ENCODE measurements around the gene XPO5. TPM values are rescaled to one million over a fixed set of nuclear protein-coding genes. Genes with fewer than 3 reads are reported as not detected.
"Not testable (repeated sequence)": the region's sequence is repeated elsewhere in the genome, so short reads cannot be mapped to it uniquely, and the experiment has no call there.

The XPO5 gene
- total RNA-seq, 2 donors from 2014 or later: 8.8 to 11.8 TPM

DNA sequence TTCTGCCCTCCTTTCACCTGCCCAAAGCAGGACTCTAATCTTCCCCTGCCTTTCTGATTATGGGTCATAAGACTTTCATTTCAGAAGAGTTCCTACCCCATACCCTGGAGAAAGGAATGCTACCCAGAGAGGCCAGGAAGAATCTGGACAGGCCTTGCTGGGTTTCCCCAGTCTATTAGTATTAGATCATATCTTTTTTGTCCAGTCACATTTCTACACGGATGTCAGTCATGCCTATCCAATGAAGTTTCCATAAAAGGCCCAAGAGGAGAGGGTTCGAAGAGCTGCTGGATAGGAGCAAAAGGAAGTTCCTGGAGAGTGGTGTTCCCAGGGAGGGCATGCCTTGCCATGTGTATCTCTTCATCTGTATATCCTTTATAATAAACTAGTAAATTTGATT, 3.3 kb upstream of the XPO5 start:
- Histone ChIP-seq H3K36me3 (peaks cover 18% of the 10 kb centered on the region), H3K4me3 (no peak overlapping the region), H3K4me1 (peaks cover 0 to 31% of the 10 kb centered on the region in 2 donors), H3K9me3 (no peaks in the 10 kb centered on the region), H3K27me3 (no peaks in the 10 kb centered on the region), H3K27ac (no peak overlapping the region)
- TF ChIP-seq CTCF (IDR thresholded peaks at IDR 0.05): no peak
- no peak for DNase-seq (ENCODE audit: low spot score)

- Histone ChIP-seq H3K27me3 (no peaks in the 10 kb centered on the region), H3K4me3 (no peak overlapping the region), H3K36me3 (peaks cover 14% of the 10 kb centered on the region), H3K9me3 (no peaks in the 10 kb centered on the region), H3K4me1 (peaks cover 0 to 31% of the 10 kb centered on the region in 2 donors), H3K27ac (no peak overlapping the region)
- no peak for TF ChIP-seq CTCF (IDR thresholded peaks at IDR 0.05)
- no peak for DNase-seq (ENCODE audit: low spot score)
Observed at GRCh38 chr6:43578748-43579147, 2.9 kb upstream of the XPO5 start.

DNA sequence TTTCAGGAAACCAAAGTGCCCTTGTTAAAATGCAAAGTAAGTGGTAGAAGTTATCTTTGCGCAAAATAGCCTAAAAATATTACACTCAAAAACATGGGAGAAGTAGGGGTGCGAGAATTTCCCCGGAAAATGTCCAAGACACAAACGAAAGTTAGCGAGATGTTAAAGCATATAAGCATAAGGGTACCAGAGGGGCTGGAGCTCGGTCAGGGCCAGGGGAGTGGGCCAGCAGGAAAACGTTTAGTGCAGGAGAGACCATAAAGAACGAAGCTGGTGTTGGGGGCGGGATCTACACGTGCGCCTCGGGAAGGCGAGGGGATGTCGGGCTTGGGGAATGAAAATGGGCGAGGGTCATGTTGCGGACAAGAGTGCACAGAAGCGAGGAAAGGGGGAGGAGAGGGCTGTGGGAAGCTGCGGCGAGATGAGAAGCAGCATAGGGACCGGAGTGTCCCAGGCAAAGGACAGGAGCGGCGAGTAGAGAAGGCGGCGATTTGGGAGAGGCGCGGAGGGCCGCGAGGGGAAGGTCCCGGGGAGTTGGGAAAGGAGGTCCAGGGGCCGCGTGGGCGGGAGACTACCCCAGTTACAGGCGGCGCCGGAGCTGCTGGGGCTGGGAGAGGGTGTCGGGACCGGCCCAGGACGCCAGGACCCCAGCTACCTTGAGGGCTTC, 600 bp downstream of the XPO5 start:
- H3K36me3 ChIP-seq: peaks cover 13% of the 10 kb centered on the region
- TF ChIP-seq CTCF (IDR thresholded peaks at IDR 0.05): no peak
- no peaks in the 10 kb centered on the region for H3K9me3 ChIP-seq
- H3K4me3 ChIP-seq: peak overlapping the region; percentile 83 to 93
- no peaks in the 10 kb centered on the region for H3K27me3 ChIP-seq
- H3K27ac ChIP-seq: peak overlapping the region; percentile 81 to 86
- peaks cover 0 to 31% of the 10 kb centered on the region in 2 donors for H3K4me1 ChIP-seq
- no peak for DNase-seq (ENCODE audit: low spot score)

DNA sequence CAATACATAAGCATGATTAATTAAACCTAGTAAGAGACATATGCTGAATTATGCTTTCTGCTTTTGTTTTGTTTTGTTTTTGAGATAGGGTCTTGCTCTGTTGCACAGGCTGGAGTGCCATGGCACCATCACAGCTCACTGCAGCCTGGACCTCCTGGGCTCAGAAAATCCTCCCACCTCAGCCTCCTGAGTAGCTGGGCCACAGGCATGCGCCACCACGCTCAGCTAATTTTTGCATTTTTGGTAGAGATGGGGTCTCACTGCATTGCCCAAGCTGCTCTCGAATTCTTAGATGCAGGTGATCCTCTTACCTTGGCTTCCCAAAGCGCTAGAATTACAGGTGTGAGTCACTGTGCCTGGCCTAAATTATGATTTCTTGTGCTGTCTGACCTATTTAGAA, 3.8 kb downstream of the XPO5 start:
- no peak for TF ChIP-seq CTCF (IDR thresholded peaks at IDR 0.05)
- H3K27ac ChIP-seq: no peak overlapping the region
- no peak for DNase-seq (ENCODE audit: low spot score)
- H3K27me3 ChIP-seq: no peaks in the 10 kb centered on the region
- peaks cover 0 to 14% of the 10 kb centered on the region in 2 donors for H3K4me1 ChIP-seq
- H3K9me3 ChIP-seq: no peaks in the 10 kb centered on the region
- peaks cover 38% of the 10 kb centered on the region for H3K36me3 ChIP-seq
- H3K4me3 ChIP-seq: no peak overlapping the region

DNA sequence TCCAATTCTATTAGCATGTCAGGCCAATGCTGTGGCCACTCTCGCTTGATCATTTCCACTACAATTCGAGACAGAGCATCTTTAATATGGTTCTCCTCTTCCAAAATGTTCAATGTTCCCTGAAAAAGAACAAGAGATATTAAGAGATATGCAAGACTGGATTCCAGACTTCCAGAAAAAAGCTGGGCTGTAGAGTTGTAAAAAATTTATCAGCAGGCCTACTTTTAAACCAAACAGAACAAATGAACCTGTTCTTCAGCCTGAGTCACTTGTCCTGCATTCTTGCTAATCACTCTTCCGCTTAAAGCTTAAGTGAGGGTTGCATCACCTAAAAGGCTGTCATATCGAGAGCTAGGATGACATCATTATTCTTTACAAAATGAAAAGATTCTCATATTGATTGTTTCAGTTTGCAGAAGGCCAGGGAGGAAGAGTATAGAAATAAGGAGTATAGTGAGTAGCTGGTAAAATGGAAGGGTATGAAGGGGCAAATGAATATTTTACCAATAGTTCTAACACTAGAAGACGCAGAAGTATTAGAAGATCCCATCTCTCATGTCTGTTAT, 4.9 kb downstream of the XPO5 start:
- DNase-seq (ENCODE audit: low spot score): no peak
- peaks cover 48% of the 10 kb centered on the region for H3K36me3 ChIP-seq
- no peak overlapping the region for H3K4me3 ChIP-seq
- H3K27me3 ChIP-seq: no peaks in the 10 kb centered on the region
- no peak for TF ChIP-seq CTCF (IDR thresholded peaks at IDR 0.05)
- H3K9me3 ChIP-seq: no peaks in the 10 kb centered on the region
- no peak overlapping the region for H3K27ac ChIP-seq
- peaks cover 0 to 7% of the 10 kb centered on the region in 2 donors for H3K4me1 ChIP-seq

- Histone ChIP-seq H3K36me3 (peaks cover 93% of the 10 kb centered on the region), H3K27me3 (no peaks in the 10 kb centered on the region), H3K27ac (no peak overlapping the region), H3K4me1 (no peaks in the 10 kb centered on the region), H3K9me3 (no peaks in the 10 kb centered on the region), H3K4me3 (no peak overlapping the region)
- no peak for TF ChIP-seq CTCF (IDR thresholded peaks at IDR 0.05)
- DNase-seq (ENCODE audit: low spot score): no peak
Observed at GRCh38 chr6:43559328-43559727, 16.5 kb downstream of the XPO5 start.

DNA sequence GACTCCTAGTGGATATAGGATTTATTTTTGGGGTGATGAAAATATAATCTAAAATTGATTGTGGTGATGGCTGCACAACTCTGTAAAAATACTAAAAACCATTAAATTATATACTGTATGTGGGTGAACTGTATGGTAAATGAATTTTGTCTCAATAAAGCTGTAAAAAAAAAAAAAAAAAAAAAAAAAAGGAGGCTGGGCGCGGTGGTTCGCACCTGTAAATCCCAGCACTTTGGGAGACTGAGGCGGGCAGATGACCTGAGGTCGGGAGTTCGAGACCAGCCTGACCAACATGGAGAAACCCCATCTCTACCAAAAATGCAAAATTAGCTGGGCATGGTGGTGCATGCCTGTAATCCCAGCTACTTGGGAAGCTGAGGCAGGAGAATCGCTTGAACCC, 18.2 kb downstream of the XPO5 start:
- not testable (repeated sequence) for H3K4me3 ChIP-seq; H3K27ac ChIP-seq; H3K4me1 ChIP-seq; H3K9me3 ChIP-seq; DNase-seq (ENCODE audit: low spot score); H3K27me3 ChIP-seq
- peaks cover 93% of the 10 kb centered on the region for H3K36me3 ChIP-seq
